HepG2 (cell line): ENCODE measurements around the gene PSMC2.

ENCODE experiments used
- ATF7 ChIP-seq, 2 experiments: fragments of 450-650 bp in 1 of 2; sonication (generic) in 1 of 2; formaldehyde crosslinking in 1 of 2; IDR thresholded peaks; 2 replicates each; pipeline versions ENCODE4 v1.4.0 to v1.6.1; 2016 to 2020; ENCODE audit warnings: antibody characterized with exemption in 1 of 2, mild to moderate bottlenecking in 1 of 2, missing genetic modification reagents in 1 of 2
- CBX2 ChIP-seq, 2 experiments: fragments of 200-600 bp in 1 of 2; sonication (generic); formaldehyde crosslinking in 1 of 2; IDR thresholded peaks; 2 replicates each; pipeline versions ENCODE4 v1.7.0 to v1.8.1; 2018 to 2022; ENCODE audit warnings: low read depth in 2 of 2, low read length in 1 of 2, mild to moderate bottlenecking in 1 of 2, missing genetic modification reagents in 1 of 2
- ETS1 ChIP-seq: sonication (generic); formaldehyde crosslinking; IDR thresholded peaks from 2 replicates; pipeline ENCODE4 v1.4.0; 2020; ENCODE audit warnings: missing genetic modification reagents
- EZH2 ChIP-seq: conservative IDR thresholded peaks from 2 replicates; pipeline ENCODE4 v1.6.1; 2012; ENCODE audit warnings: mild to moderate bottlenecking, low read depth, low read length, moderate library complexity
- IRF9 ChIP-seq: sonication (generic); formaldehyde crosslinking; IDR thresholded peaks from 2 replicates; pipeline ENCODE4 v1.8.0; 2022; ENCODE audit warnings: missing genetic modification reagents, mild to moderate bottlenecking, borderline replicate concordance
- KLF9 ChIP-seq: IDR thresholded peaks from 2 replicates; pipeline ENCODE4 v1.6.1; 2016; ENCODE audit warnings: low read depth
- PATZ1 ChIP-seq: sonication (generic); formaldehyde crosslinking; IDR thresholded peaks from 2 replicates; pipeline ENCODE4 v1.4.0; 2020; ENCODE audit warnings: missing genetic modification reagents
- RELA ChIP-seq: sonication (generic); formaldehyde crosslinking; IDR thresholded peaks from 2 replicates; pipeline ENCODE4 v1.4.0; 2020; ENCODE audit warnings: missing genetic modification reagents
- SIN3A ChIP-seq: IDR thresholded peaks from 2 replicates; pipeline ENCODE4 v1.6.1; 2011; ENCODE audit warnings: low read depth, mild to moderate bottlenecking, control low read depth, low read length, borderline replicate concordance
- TAF1 ChIP-seq: sonication (generic); formaldehyde crosslinking; IDR thresholded peaks from 2 replicates; pipeline ENCODE4 v1.4.0; 2020; ENCODE audit warnings: missing genetic modification reagents
- UBTF ChIP-seq: sonication (generic); formaldehyde crosslinking; IDR thresholded peaks from 2 replicates; pipeline ENCODE4 v1.4.0; 2020; ENCODE audit warnings: mild to moderate bottlenecking, missing genetic modification reagents
- ZBTB34 ChIP-seq: sonication (generic); formaldehyde crosslinking; IDR thresholded peaks from 2 replicates; pipeline ENCODE4 v1.8.0; 2022; ENCODE audit warnings: mild to moderate bottlenecking, missing genetic modification reagents
- ZNF510 ChIP-seq: sonication (generic); formaldehyde crosslinking; IDR thresholded peaks from 2 replicates; pipeline ENCODE4 v1.4.0; 2020; ENCODE audit warnings: low read depth, mild to moderate bottlenecking, missing genetic modification reagents

- TF ChIP-seq ZNF510 (CRISPR knock-in tag) (no peak), CBX2 (IDR thresholded peaks at IDR 0.05; ENCODE audit: low read depth, low read length) (no peak), CBX2 (CRISPR knock-in tag; IDR thresholded peaks at IDR 0.05; ENCODE audit: low read depth) (no peak), TAF1 (CRISPR knock-in tag) (no peak), KLF9 (CRISPR knock-in tag) (no peak), ATF7 (IDR thresholded peaks at IDR 0.05) (no peak), ATF7 (CRISPR knock-in tag; IDR thresholded peaks at IDR 0.05) (no peak), RELA (CRISPR knock-in tag) (no peak), UBTF (no peak), IRF9 (CRISPR knock-in tag) (no peak), ZBTB34 (CRISPR knock-in tag) (no peak), SIN3A (no peak), PATZ1 (CRISPR knock-in tag) (no peak), ETS1 (CRISPR knock-in tag) (no peak), EZH2 (no peak)
Observed at GRCh38 chr7:103314852-103315251, 32.6 kb upstream of the PSMC2 start.
